ENCODE measurements around the gene TCTN1.

Gene TCTN1

GRCh38 chr12:110667671-110668070, 53.7 kb downstream of the TCTN1 start:
- no peak overlapping the region for H3K4me3 ChIP-seq (ENCODE audit: low read length)

GRCh38 chr12:110668480-110669192, 54.7 kb downstream of the TCTN1 start:
- H3F3A ChIP-seq (ENCODE audit: insufficient read depth, low read length), result peaks cover 18% of the 10 kb centered on the region
- H4K20me1 ChIP-seq (ENCODE audit: insufficient read depth, low read length), result no peaks in the 10 kb centered on the region
- TF ChIP-seq EZH2phosphoT487 (IDR thresholded peaks at IDR 0.05; ENCODE audit: low read length) (no peak), CTCF (IDR thresholded peaks at IDR 0.05; ENCODE audit: low read length) (no peak), EZH2 (optimal IDR thresholded peaks at IDR 0.05; ENCODE audit: low read depth, low read length) (no peak)
- no peak overlapping the region for H3K9ac ChIP-seq (ENCODE audit: low read length)
- H3K4me3 ChIP-seq (ENCODE audit: low read length), result no peak overlapping the region
- DNase-seq, result no peak
- no peaks in the 10 kb centered on the region for H3K79me2 ChIP-seq (ENCODE audit: low read length)
- no peak overlapping the region for H2AFZ ChIP-seq (ENCODE audit: low read length)
- H3K27ac ChIP-seq (ENCODE audit: low read length), result peak overlapping the region; percentile 91; the same call in 1 of the 2 replicates
- no peaks in the 10 kb centered on the region for H3K36me3 ChIP-seq (replicated peaks; ENCODE audit: insufficient read depth, low read length)
- no peaks in the 10 kb centered on the region for H3K9me3 ChIP-seq (replicated peaks; ENCODE audit: insufficient read depth, low read length)
- peak overlapping the region; percentile 34; the same call in 1 of the 2 replicates for H3K4me2 ChIP-seq (ENCODE audit: low read depth, low read length)
- no peaks in the 10 kb centered on the region for H3K27me3 ChIP-seq (replicated peaks; ENCODE audit: insufficient read depth, low read length)
- no peaks in the 10 kb centered on the region for H3K9me2 ChIP-seq (replicated peaks; ENCODE audit: insufficient read depth, low read length)
- H3K4me1 ChIP-seq (ENCODE audit: low read length), result peaks cover 43% of the 10 kb centered on the region

More at GRCh38 chr12:110667671-110668070, 53.7 kb downstream of the TCTN1 start:
- H3K79me2 ChIP-seq (ENCODE audit: low read length), result no peaks in the 10 kb centered on the region
- peaks cover 36% of the 10 kb centered on the region for H3K4me1 ChIP-seq (ENCODE audit: low read length)
- no peak overlapping the region for H2AFZ ChIP-seq (ENCODE audit: low read length)
- H3K27ac ChIP-seq (ENCODE audit: low read length), result no peak overlapping the region
- no peaks in the 10 kb centered on the region for H3K9me3 ChIP-seq (replicated peaks; ENCODE audit: insufficient read depth, low read length)
- DNase-seq, result no peak
- no peak overlapping the region for H3K4me2 ChIP-seq (ENCODE audit: low read depth, low read length)
- H3K27me3 ChIP-seq (replicated peaks; ENCODE audit: insufficient read depth, low read length), result no peaks in the 10 kb centered on the region
- H3K36me3 ChIP-seq (replicated peaks; ENCODE audit: insufficient read depth, low read length), result no peaks in the 10 kb centered on the region
- no peaks in the 10 kb centered on the region for H4K20me1 ChIP-seq (ENCODE audit: insufficient read depth, low read length)
- TF ChIP-seq EZH2phosphoT487 (IDR thresholded peaks at IDR 0.05; ENCODE audit: low read length) (no peak), CTCF (IDR thresholded peaks at IDR 0.05; ENCODE audit: low read length) (no peak), EZH2 (optimal IDR thresholded peaks at IDR 0.05; ENCODE audit: low read depth, low read length) (no peak)
- no peak overlapping the region for H3K9ac ChIP-seq (ENCODE audit: low read length)
- peaks cover 18% of the 10 kb centered on the region for H3F3A ChIP-seq (ENCODE audit: insufficient read depth, low read length)
- H3K9me2 ChIP-seq (replicated peaks; ENCODE audit: insufficient read depth, low read length), result no peaks in the 10 kb centered on the region

GRCh38 chr12:110669193-110669502, 55.2 kb downstream of the TCTN1 start:
- no peak for DNase-seq
- no peaks in the 10 kb centered on the region for H3K9me2 ChIP-seq (replicated peaks; ENCODE audit: insufficient read depth, low read length)
- H3K9ac ChIP-seq (ENCODE audit: low read length), result peak overlapping the region; percentile 51
- H3K36me3 ChIP-seq (replicated peaks; ENCODE audit: insufficient read depth, low read length), result no peaks in the 10 kb centered on the region
- H2AFZ ChIP-seq (ENCODE audit: low read length), result no peak overlapping the region
- H3K27me3 ChIP-seq (replicated peaks; ENCODE audit: insufficient read depth, low read length), result no peaks in the 10 kb centered on the region
- no peaks in the 10 kb centered on the region for H3K79me2 ChIP-seq (ENCODE audit: low read length)
- peak overlapping the region; percentile 91 for H3K27ac ChIP-seq (ENCODE audit: low read length)
- peak overlapping the region; percentile 63 for H3K4me2 ChIP-seq (ENCODE audit: low read depth, low read length)
- no peak overlapping the region; the same call in 1 of the 2 replicates for H3K4me3 ChIP-seq (ENCODE audit: low read length)
- H3K4me1 ChIP-seq (ENCODE audit: low read length), result peaks cover 48% of the 10 kb centered on the region
- H3K9me3 ChIP-seq (replicated peaks; ENCODE audit: insufficient read depth, low read length), result no peaks in the 10 kb centered on the region
- TF ChIP-seq CTCF (IDR thresholded peaks at IDR 0.05; ENCODE audit: low read length), result no peak
- no peak for TF ChIP-seq EZH2 (optimal IDR thresholded peaks at IDR 0.05; ENCODE audit: low read depth, low read length)
- TF ChIP-seq EZH2phosphoT487 (IDR thresholded peaks at IDR 0.05; ENCODE audit: low read length), result no peak
- H3F3A ChIP-seq (ENCODE audit: insufficient read depth, low read length), result peaks cover 18% of the 10 kb centered on the region
- no peaks in the 10 kb centered on the region for H4K20me1 ChIP-seq (ENCODE audit: insufficient read depth, low read length)

All from MM.1S (cell line).